H1 (cell line): ENCODE results near the gene DCTN3. TPM values are rescaled to one million over a fixed set of nuclear protein-coding genes. Genes with fewer than 3 reads are reported as not detected.
A peak's percentile ranks its signal among the peaks of the same experiment; 100 is the strongest.

ENCODE experiments used
- CTCF ChIA-PET: fragments of 300-600 bp; sonication (Branson Sonifier 250); formaldehyde crosslinking; loops from one replicate; lab custom pipeline; 2021; ENCODE audit not compliant: partially characterized antibody; lab: Charles Lee
- POLR2A ChIA-PET: fragments of 300-600 bp; sonication (Branson Sonifier 250); formaldehyde crosslinking; loops from one replicate; lab custom pipeline; 2021; ENCODE audit warnings: inconsistent platforms; ENCODE audit not compliant: partially characterized antibody; lab: Charles Lee
- DNase-seq, 2 experiments: peaks; one replicate each; pipeline versions ENCODE4 v3.0.0 to v3.0.0-alpha.2; 2010 to 2022; ENCODE audit warnings: low spot score in 2 of 2, low read depth in 1 of 2, mixed read lengths in 1 of 2
- FAIRE-seq: peaks from 2 replicates; lab custom pipeline; 2011; peaks lifted over from hg19 to GRCh38; lab: Jason Lieb, UNC
- H2AFZ ChIP-seq: 2 replicates; pipeline ENCODE4 v1.8.1; 2012; ENCODE audit warnings: low read length, inconsistent platforms
- H2AK5ac ChIP-seq: 2 replicates; pipeline ENCODE4 v1.6.1; 2013; ENCODE audit warnings: low read depth, low read length
- H2BK120ac ChIP-seq: replicated peaks from 2 replicates; pipeline ENCODE3; 2013; ENCODE audit warnings: low read depth, low read length, inconsistent platforms
- H2BK12ac ChIP-seq: 2 replicates; pipeline ENCODE4 v1.6.1; 2013; ENCODE audit warnings: low read depth, low read length
- H2BK15ac ChIP-seq: 2 replicates; pipeline ENCODE4 v1.6.1; 2013; ENCODE audit warnings: low read length
- H2BK20ac ChIP-seq: 2 replicates; pipeline ENCODE4 v1.6.1; 2013; ENCODE audit warnings: low read length
- H2BK5ac ChIP-seq: 2 replicates; pipeline ENCODE4 v1.6.1; 2013; ENCODE audit warnings: low read depth, low read length
- H3K14ac ChIP-seq: 2 replicates; pipeline ENCODE4 v1.6.1; 2013; ENCODE audit warnings: inconsistent platforms; ENCODE audit not compliant: insufficient read length
- H3K18ac ChIP-seq: 2 replicates; pipeline ENCODE4 v1.6.1; 2013; ENCODE audit warnings: low read length; ENCODE audit errors: extremely low read depth
- H3K23ac ChIP-seq: 2 replicates; pipeline ENCODE4 v1.6.1; 2013; ENCODE audit warnings: inconsistent platforms; ENCODE audit not compliant: insufficient read length
- H3K23me2 ChIP-seq: 2 replicates; pipeline ENCODE4 v1.6.1; 2013; ENCODE audit warnings: low read depth, low read length
- H3K27ac ChIP-seq: 2 replicates; pipeline ENCODE4 v1.6.1; 2011; ENCODE audit warnings: low read depth, low read length, inconsistent platforms
- H3K27me3 ChIP-seq, 4 experiments: replicated peaks in 1 of 4; 1 replicate in 1 of 4; 2 replicates in 3 of 4; pipeline versions ENCODE4 v1.6.1 to v1.8.1; 2011 to 2013; ENCODE audit warnings: low read length in 3 of 4, mild to moderate bottlenecking in 3 of 4, inconsistent platforms in 2 of 4, mixed read lengths in 2 of 4, moderate library complexity in 1 of 4; ENCODE audit not compliant: control insufficient read depth in 3 of 4, insufficient read depth in 3 of 4; ENCODE audit errors: extremely low read depth in 1 of 4
- H3K36me3 ChIP-seq, 4 experiments: 2 replicates each; pipeline versions ENCODE4 v1.6.1 to v1.8.1; 2011 to 2013; ENCODE audit warnings: mild to moderate bottlenecking in 4 of 4, low read length in 3 of 4, moderate library complexity in 2 of 4, control low read depth in 1 of 4, inconsistent platforms in 1 of 4; ENCODE audit not compliant: insufficient read depth in 4 of 4, control insufficient read depth in 2 of 4
- H3K4ac ChIP-seq: replicated peaks from 2 replicates; pipeline ENCODE3; 2013; ENCODE audit warnings: low read length, low read depth, mixed read lengths, inconsistent platforms; ENCODE audit not compliant: insufficient read length
- H3K4me1 ChIP-seq, 4 experiments: replicated peaks in 1 of 4; 1 replicate in 1 of 4; 2 replicates in 3 of 4; pipeline versions ENCODE4 v1.6.1 to v1.8.1; 2011 to 2013; ENCODE audit warnings: low read length in 3 of 4, inconsistent platforms in 2 of 4, mixed read lengths in 1 of 4; ENCODE audit not compliant: insufficient read depth in 4 of 4, control insufficient read depth in 3 of 4
- H3K4me2 ChIP-seq, 2 experiments: 2 replicates each; pipeline versions ENCODE4 v1.6.1 to v1.8.1; 2011 to 2013; ENCODE audit warnings: low read depth in 2 of 2, low read length in 2 of 2, control low read depth in 1 of 2, inconsistent platforms in 1 of 2, mild to moderate bottlenecking in 1 of 2; ENCODE audit not compliant: insufficient read depth in 1 of 2
- H3K4me3 ChIP-seq, 4 experiments: fragments of 200-600, 300-600 bp in 1 of 4; sonication (generic), shearing (Covaris generic), sonication (Bioruptor Twin) in 1 of 4; 2 replicates each; pipeline versions ENCODE4 v1.5.1 to v1.8.1; 2011 to 2016; ENCODE audit warnings: low read length in 4 of 4, low read depth in 3 of 4, control low read depth in 2 of 4, inconsistent platforms in 2 of 4, mild to moderate bottlenecking in 2 of 4, mixed read lengths in 1 of 4, moderate library complexity in 1 of 4; ENCODE audit not compliant: insufficient read depth in 2 of 4; ENCODE audit errors: extremely low read depth in 1 of 4
- H3K56ac ChIP-seq: replicated peaks from 2 replicates; pipeline ENCODE3; 2013; ENCODE audit warnings: low read depth, mild to moderate bottlenecking, mixed read lengths, low read length, inconsistent platforms; ENCODE audit not compliant: insufficient read length
- H3K79me1 ChIP-seq: 2 replicates; pipeline ENCODE4 v1.6.1; 2013; ENCODE audit warnings: low read depth, low read length, control low read depth
- H3K79me2 ChIP-seq, 2 experiments: 2 replicates each; pipeline versions ENCODE4 v1.6.1 to v1.8.1; 2012 to 2013; ENCODE audit warnings: low read length in 2 of 2, mild to moderate bottlenecking in 2 of 2, inconsistent platforms in 1 of 2; ENCODE audit not compliant: insufficient read depth in 2 of 2, control insufficient read depth in 1 of 2
- H3K9ac ChIP-seq, 4 experiments: replicated peaks in 1 of 4; 1 replicate in 1 of 4; 2 replicates in 3 of 4; pipeline versions ENCODE4 v1.6.1 to v1.8.1; 2011 to 2013; ENCODE audit warnings: low read depth in 3 of 4, low read length in 3 of 4, control low read depth in 2 of 4, mild to moderate bottlenecking in 2 of 4, moderate library complexity in 2 of 4, inconsistent platforms in 1 of 4; ENCODE audit errors: extremely low read depth in 1 of 4
- H3K9me3 ChIP-seq, 2 experiments: 2 replicates each; pipeline versions ENCODE4 v1.6.1 to v1.8.1; 2012 to 2013; ENCODE audit warnings: mild to moderate bottlenecking in 2 of 2, moderate library complexity in 2 of 2, control low read depth in 1 of 2, inconsistent platforms in 1 of 2, low read depth in 1 of 2, low read length in 1 of 2, mixed read lengths in 1 of 2; ENCODE audit not compliant: insufficient read depth in 2 of 2
- H4K20me1 ChIP-seq, 2 experiments: replicated peaks in 1 of 2; 2 replicates each; pipeline versions ENCODE3 to v1.8.1; 2011 to 2013; ENCODE audit warnings: inconsistent platforms in 2 of 2, low read length in 2 of 2, mild to moderate bottlenecking in 1 of 2; ENCODE audit not compliant: insufficient read depth in 2 of 2, control insufficient read depth in 1 of 2
- H4K5ac ChIP-seq: 2 replicates; pipeline ENCODE4 v1.6.1; 2013; ENCODE audit warnings: low read length, low read depth, mixed read lengths, inconsistent platforms; ENCODE audit not compliant: insufficient read length
- H4K8ac ChIP-seq: 2 replicates; pipeline ENCODE4 v1.8.0; 2013; ENCODE audit warnings: mild to moderate bottlenecking, moderate library complexity, low read length, inconsistent platforms; ENCODE audit not compliant: insufficient read depth; ENCODE audit errors: extremely low read depth
- H4K91ac ChIP-seq: replicated peaks from 2 replicates; pipeline ENCODE3; 2013; ENCODE audit warnings: low read length, mixed read lengths, inconsistent platforms; ENCODE audit not compliant: insufficient read length
- CTBP2 ChIP-seq: IDR thresholded peaks from 2 replicates; pipeline ENCODE4 v1.7.0; 2011; ENCODE audit warnings: borderline replicate concordance, mild to moderate bottlenecking, moderate library complexity, mixed read lengths, low read length; ENCODE audit not compliant: insufficient read depth, insufficient read length
- EZH2 ChIP-seq: fragments of 200-600 bp; sonication (generic); IDR thresholded peaks from 2 replicates; pipeline ENCODE4 v1.7.1; 2012; ENCODE audit warnings: low read depth, mild to moderate bottlenecking, moderate library complexity, low read length, inconsistent platforms; ENCODE audit not compliant: severe bottlenecking
- KDM1A ChIP-seq: fragments of 200-600, 300-600 bp; sonication (generic); IDR thresholded peaks from 2 replicates; pipeline ENCODE4 v1.7.1; 2016; ENCODE audit warnings: mild to moderate bottlenecking, low read length, borderline replicate concordance
- POU5F1 ChIP-seq: IDR thresholded peaks from 2 replicates; pipeline ENCODE4 v1.6.1; 2011; ENCODE audit warnings: low read depth, mild to moderate bottlenecking, low read length, moderate library complexity
- SUZ12 ChIP-seq: fragments of 200-600 bp; sonication (generic); IDR thresholded peaks from 2 replicates; pipeline ENCODE4 v1.6.1; 2012; ENCODE audit warnings: mild to moderate bottlenecking, inconsistent platforms, low read length, moderate library complexity, mixed read lengths
- WGBS, 2 experiments: shearing (Covaris generic) in 1 of 2; methylation state at CpG; one replicate each; pipeline versions ENCODE4 v1.1.6 to v1.1.7; 2013 to 2015; ENCODE audit warnings: low lambda C conversion rate in 2 of 2, mixed read lengths in 2 of 2, inconsistent platforms in 1 of 2, low coverage in 1 of 2, missing lambda C conversion rate in 1 of 2; ENCODE audit not compliant: insufficient replicate concordance in 2 of 2, insufficient coverage in 1 of 2, insufficient read length in 1 of 2; ENCODE audit errors: extremely low coverage in 1 of 2, missing lambda C conversion rate in 1 of 2; 5-methylcytosine and 5-hydroxymethylcytosine counted together
- polyA plus RNA-seq, 7 experiments: library from polyadenylated mRNA; depleted of rRNA in 3 of 7; stranded (reverse) in 5 of 7; unstranded in 2 of 7; fragments of >200 nt in 5 of 7; fragments of 200-250 nt in 2 of 7; gene quantifications; 1 replicate in 5 of 7; 2 replicates in 1 of 7; 4 replicates in 1 of 7; pipeline versions ENCODE4 v1.2.1 to v1.2.3, GENCODE V29; 2011 to 2013; ENCODE audit warnings: missing spikeins in 2 of 7, mixed read lengths in 2 of 7
- total RNA-seq: library from RNA; stranded (reverse); fragmentation: NEBNext Ultra II Directional; extraction: Animal tissue kit (Norgen Biotek cat#: 25700); gene quantifications from 2 replicates; pipeline ENCODE4 v1.2.1, GENCODE V29; 2021
- TF ChIP-seq, protein P1 (sequence below): IDR thresholded peaks from 2 replicates; pipeline ENCODE4 v1.6.1; 2012; ENCODE audit warnings: inconsistent platforms

DCTN3 gene
- total and polyA plus RNA-seq, 2 of the 8 experiments (the other 6 are each of a cell fraction or from before 2014, with no cell fraction given): 25.6 to 39.2 TPM

GRCh38 chr9:34590381-34591247, 29.7 kb downstream of the DCTN3 start:
- FAIRE-seq: no peak

More at GRCh38 chr9:34590381-34591247, 29.7 kb downstream of the DCTN3 start:
- Histone ChIP-seq H3K4ac (no peak overlapping the region), H3K9me3 (peaks cover 0 to 4% of the 10 kb centered on the region in 2 experiments; a peak in 1 of 4 replicates), H3K4me2 (peak overlapping the region; percentile 76 to 85), H3K18ac (peak overlapping the region; percentile 84), H4K5ac (no peak overlapping the region), H3K27me3 (peaks cover 73 to 88% (median 83%) of the 10 kb centered on the region in 4 experiments), H2AFZ (peak overlapping the region; percentile 19; the same call in 1 of the 2 replicates), H3K79me1 (no peaks in the 10 kb centered on the region), H4K91ac (no peak overlapping the region), H3K4me1 (peaks cover 10 to 38% (median 20%) of the 10 kb centered on the region in 4 experiments), H2BK20ac (0 out of 2 replicates have a peak overlapping the region, but pooled peaks have one; percentile 18), H3K27ac (no peak overlapping the region), H2BK120ac (no peak overlapping the region), H2BK12ac (0 out of 2 replicates have a peak overlapping the region, but pooled peaks have one; percentile 75), H4K8ac (peak overlapping the region; percentile 28; the same call in 1 of the 2 replicates), H3K4me3 (peak overlapping the region; percentile 34 to 74 (median 52)), H2BK5ac (no peak overlapping the region), H3K56ac (no peak overlapping the region), H3K14ac (no peak overlapping the region), H3K23me2 (peaks cover 15% of the 10 kb centered on the region), H3K9ac (no peak overlapping the region), H4K20me1 (peaks cover 11 to 12% of the 10 kb centered on the region in 2 experiments), H2BK15ac (no peak overlapping the region), H2AK5ac (no peak overlapping the region), H3K79me2 (no peaks in the 10 kb centered on the region), H3K23ac (no peak overlapping the region)
- POLR2A ChIA-PET: interaction anchor here (0.7 to 2.7 kb wide), 10 partner anchors 12 to 464 kb away, joined by 3 to 36 read pairs (median 4); partner anchors contain the start of gene DCAF12
- CTCF ChIA-PET: interaction anchor here (1.0 to 11.5 kb wide), 31 partner anchors 10 to 258 kb away, joined by 3 to 214 read pairs (median 8); partner anchors contain the start of genes ARID3C, RPP25L and SIGMAR1
- peak in 1 of 2 experiments; percentile 80 for DNase-seq
- WGBS, 2 experiments: 4% methylated on average over 38 of the region's 40 CpGs; no CpG with 5 or more reads in 1 of the 2 experiments
- TF ChIP-seq CTBP2 (peak; percentile 55), KDM1A (peak; percentile 88), SUZ12 (peak; percentile 32), POU5F1 (no peak), EZH2 (peak; percentile 75)
- TF ChIP-seq, protein P1, sequence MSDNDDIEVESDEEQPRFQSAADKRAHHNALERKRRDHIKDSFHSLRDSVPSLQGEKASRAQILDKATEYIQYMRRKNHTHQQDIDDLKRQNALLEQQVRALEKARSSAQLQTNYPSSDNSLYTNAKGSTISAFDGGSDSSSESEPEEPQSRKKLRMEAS: no peak; the same call in 1 of the 2 replicates
- TF ChIP-seq, all 59 proteins: peak for 4
- H3K36me3 ChIP-seq: peaks cover 0 to 9% (median 0%) of the 10 kb centered on the region in 4 experiments; a peak in 1 of 8 replicates
